T-helper 2 cell treated with Interferon-gamma antibody and Interleukin-4, amounts not matched to agents 100 ng/mL and 5 ng/mL, for 36 hours (primary cell): ENCODE results near the gene TBL3. TPM values are rescaled to one million over a fixed set of nuclear protein-coding genes. Genes with fewer than 3 reads are reported as not detected.

Experiments used
- intact Hi-C: fragments of 100-400 bp; cut with micrococcal nuclease; formaldehyde crosslinking; loops from one replicate; pipeline ENCODE4 v1.15.1; 2023
- total RNA-seq: library from RNA; stranded (reverse); gene quantifications from 2 replicates; pipeline ENCODE4 v1.2.3, GENCODE V29; 2022

Gene TBL3
- total RNA-seq, 1 donor from 2014 or later: 36.7 TPM

GRCh38 chr16:2030036-2030435 is 58.2 kb downstream of the TBL3 start:
- intact Hi-C loops: no loop called here

- intact Hi-C loops: no loop called here
Measured at GRCh38 chr16:2031081-2031577, 59.3 kb downstream of the TBL3 start.

Other genes with a start within 250 kb of the TBL3 start
- gene NME3, start 200.5 kb upstream of the TBL3 start, total RNA-seq: 33.3 and 34.3 TPM in 2 replicates
- gene EME2, start 199.2 kb upstream of the TBL3 start, total RNA-seq: 29.2 and 34.1 TPM in 2 replicates
- gene MRPS34, start 198.9 kb upstream of the TBL3 start, total RNA-seq: 121 and 131 TPM in 2 replicates
- gene SPSB3, start 189.5 kb upstream of the TBL3 start, total RNA-seq: 29.5 and 32.7 TPM in 2 replicates
- gene NUBP2, start 189.1 kb upstream of the TBL3 start, total RNA-seq: 55.1 and 55.6 TPM in 2 replicates
- 0.11 TPM in 1 of 2 replicates, not detected in the other for gene IGFALS, start 178.3 kb upstream of the TBL3 start, total RNA-seq
- gene HAGH, start 145.2 kb upstream of the TBL3 start, total RNA-seq: 43.4 and 46.1 TPM in 2 replicates
- gene FAHD1, start 144.8 kb upstream of the TBL3 start, total RNA-seq: 10.5 and 11.6 TPM in 2 replicates
- not detected in 2 replicates for gene MEIOB, start 99.9 kb upstream of the TBL3 start, total RNA-seq
- gene HS3ST6, start 53.6 kb upstream of the TBL3 start, total RNA-seq: not detected in 2 replicates
- 14.0 and 14.1 TPM in 2 replicates for gene MSRB1, start 28.9 kb upstream of the TBL3 start, total RNA-seq
- not detected in 2 replicates for gene RPL3L, start 17.4 kb upstream of the TBL3 start, total RNA-seq
- 119 and 123 TPM in 2 replicates for gene NDUFB10, start 12.5 kb upstream of the TBL3 start, total RNA-seq
- gene RPS2, start 7.2 kb upstream of the TBL3 start, total RNA-seq: 2,826 and 2,856 TPM in 2 replicates
- 0.18 TPM in 1 of 2 replicates, not detected in the other for gene RNF151, start 5.2 kb upstream of the TBL3 start, total RNA-seq
- gene NOXO1, start 9.4 kb downstream of the TBL3 start, total RNA-seq: 0.25 and 0.55 TPM in 2 replicates
- 24.4 and 27.1 TPM in 2 replicates for gene GFER, start 12.1 kb downstream of the TBL3 start, total RNA-seq
- 4.9 and 5.3 TPM in 2 replicates for gene SYNGR3, start 17.9 kb downstream of the TBL3 start, total RNA-seq
- gene ZNF598, start 37.8 kb downstream of the TBL3 start, total RNA-seq: 58.9 and 63.6 TPM in 2 replicates
- gene NPW, start 47.7 kb downstream of the TBL3 start, total RNA-seq: 0.70 and 0.80 TPM in 2 replicates
- 2.2 and 3.1 TPM in 2 replicates for gene NHERF2, start 54.8 kb downstream of the TBL3 start, total RNA-seq
- gene NTHL1, start 75.8 kb downstream of the TBL3 start, total RNA-seq: 32.9 and 33.2 TPM in 2 replicates
- gene TSC2, start 75.9 kb downstream of the TBL3 start, total RNA-seq: 96.9 and 110 TPM in 2 replicates
- 68.5 and 77.3 TPM in 2 replicates for gene PKD1, start 163.8 kb downstream of the TBL3 start, total RNA-seq
- 0.59 TPM in 1 of 2 replicates, not detected in the other for gene RAB26, start 176.6 kb downstream of the TBL3 start, total RNA-seq
- gene TRAF7, start 183.7 kb downstream of the TBL3 start, total RNA-seq: 57.6 and 62.8 TPM in 2 replicates
- gene CASKIN1, start 224.6 kb downstream of the TBL3 start, total RNA-seq: 0.16 and 0.20 TPM in 2 replicates
- 38.4 and 39.4 TPM in 2 replicates for gene MLST8, start 233.4 kb downstream of the TBL3 start, total RNA-seq
- gene BRICD5, start 238.8 kb downstream of the TBL3 start, total RNA-seq: 10.6 and 12.1 TPM in 2 replicates
- gene PGP, start 242.8 kb downstream of the TBL3 start, total RNA-seq: 24.4 and 26.1 TPM in 2 replicates